HCT116 (cell line): ENCODE results near the gene PRAME.

ENCODE experiments used
- ATF3 ChIP-seq: IDR thresholded peaks from 2 replicates; pipeline ENCODE4 v1.6.1; 2012
- CTCF ChIP-seq, 3 experiments: fragments of 200-600 bp in 1 of 3; sonication (generic) in 1 of 3; IDR thresholded peaks in 2 of 3; conservative IDR thresholded peaks in 1 of 3; 2 replicates each; pipeline ENCODE4 v1.5.1; 2012 to 2017; ENCODE audit warnings: low read depth in 2 of 3, low read length in 2 of 3, antibody characterized with exemption in 1 of 3, borderline replicate concordance in 1 of 3, control low read depth in 1 of 3, mild to moderate bottlenecking in 1 of 3, mixed read lengths in 1 of 3, mixed run types in 1 of 3, moderate library complexity in 1 of 3; ENCODE audit not compliant: insufficient read depth in 1 of 3
- EGR1 ChIP-seq: IDR thresholded peaks from 2 replicates; pipeline ENCODE4 v1.6.1; 2012; ENCODE audit warnings: low read depth
- EZH2 ChIP-seq: fragments of 200-600 bp; sonication (generic); IDR thresholded peaks from 2 replicates; pipeline ENCODE4 v1.6.1; 2017; ENCODE audit warnings: antibody characterized with exemption, mixed run types
- EZH2phosphoT487 ChIP-seq: fragments of 200-600 bp; IDR thresholded peaks from 2 replicates; pipeline ENCODE4 v1.6.1; 2018; ENCODE audit warnings: antibody characterized with exemption, borderline replicate concordance
- MAX ChIP-seq: IDR thresholded peaks from 2 replicates; pipeline ENCODE4 v1.6.1; 2012
- POLR2A ChIP-seq: IDR thresholded peaks from 2 replicates; pipeline ENCODE4 v1.7.0; 2011; ENCODE audit warnings: borderline replicate concordance; ENCODE audit not compliant: insufficient read depth, insufficient read length; ENCODE audit errors: extremely low read depth
- POLR2AphosphoS5 ChIP-seq: IDR thresholded peaks from 2 replicates; pipeline ENCODE4 v1.6.1; 2011; ENCODE audit warnings: mild to moderate bottlenecking, low read depth, low read length, moderate library complexity
- REST ChIP-seq: IDR thresholded peaks from 2 replicates; pipeline ENCODE4 v1.6.1; 2012; ENCODE audit warnings: low read depth
- SP1 ChIP-seq: IDR thresholded peaks from 2 replicates; pipeline ENCODE4 v1.6.1; 2012; ENCODE audit warnings: low read depth
- SRF ChIP-seq: IDR thresholded peaks from 2 replicates; pipeline ENCODE4 v1.6.1; 2012; ENCODE audit warnings: low read depth
- YY1 ChIP-seq: IDR thresholded peaks from 2 replicates; pipeline ENCODE4 v1.6.1; 2011; ENCODE audit warnings: low read length, low read depth, moderate library complexity, mild to moderate bottlenecking; ENCODE audit not compliant: insufficient replicate concordance; ENCODE audit errors: extremely low read depth
- ZFX ChIP-seq: fragments of 450-650 bp; IDR thresholded peaks from 2 replicates; pipeline ENCODE4 v1.6.1; 2017
- ZNF274 ChIP-seq: fragments of 200-500 bp; sonication (Bioruptor generic); IDR thresholded peaks from 2 replicates; pipeline ENCODE4 v1.6.1; 2014; ENCODE audit warnings: mild to moderate bottlenecking, low read depth, low read length, inconsistent platforms

- TF ChIP-seq CTCF (IDR thresholded peaks at IDR 0.05 in 2 of 3, conservative IDR thresholded peaks at IDR 0.05 in 1 of 3; ENCODE audit: borderline replicate concordance in 1 of 3, insufficient read depth in 1 of 3, low read depth in 2 of 3, low read length in 2 of 3): no peak
- no peak for TF ChIP-seq EZH2
- no peak for TF ChIP-seq EGR1
- TF ChIP-seq ZFX: no peak
- TF ChIP-seq POLR2AphosphoS5: no peak
- no peak for TF ChIP-seq EZH2phosphoT487
- TF ChIP-seq POLR2A: no peak
- TF ChIP-seq SRF: no peak
- TF ChIP-seq REST: no peak
- TF ChIP-seq ATF3: no peak
- TF ChIP-seq ZNF274: no peak
- TF ChIP-seq MAX: no peak
- TF ChIP-seq YY1: no peak
- no peak for TF ChIP-seq SP1
Observed at GRCh38 chr22:22555596-22555995, 3.5 kb downstream of the PRAME start.
